Spleen (tissue), 7 donors: ENCODE measurements around the gene RAB11FIP4.

Source experiments
- CTCF ChIP-seq, 11 experiments: fragments of 200-600 bp in 7 of 11; fragments of 450-650 bp in 4 of 11; sonication (generic) in 4 of 11; IDR thresholded peaks in 8 of 11; conservative IDR thresholded peaks in 3 of 11; 1 replicate in 7 of 11; 2 replicates in 4 of 11; pipeline versions ENCODE4 v1.4.0 to v1.8.0; 2016 to 2021; ENCODE audit warnings: antibody characterized with exemption in 11 of 11, inconsistent platforms in 4 of 11, mild to moderate bottlenecking in 1 of 11
- POLR2A ChIP-seq, 3 donors: fragments of 450-650 bp; IDR thresholded peaks; one replicate each; pipeline ENCODE4 v1.5.1; 2017; ENCODE audit warnings: antibody characterized with exemption in 3 of 3, mild to moderate bottlenecking in 1 of 3
- POLR2AphosphoS5 ChIP-seq, 3 donors: sonication (generic); formaldehyde crosslinking; IDR thresholded peaks; one replicate each; pipeline ENCODE4 v1.5.1; 2017; ENCODE audit warnings: antibody characterized with exemption in 3 of 3
- donor health status: DM: no; HTN: no; CAD: no; lungs with moderate emphysema.
- donor health status: DM: no; HTN: no; CAD: no.
- donor health status: DM: no; HTN: no; CAD: no.

GRCh38 chr17:31469959-31470358 is 78.5 kb downstream of the RAB11FIP4 start:
- no peak for TF ChIP-seq POLR2A (IDR thresholded peaks at IDR 0.05)
- no peak for TF ChIP-seq CTCF (IDR thresholded peaks at IDR 0.05 in 8 of 11, conservative IDR thresholded peaks at IDR 0.05 in 3 of 11)
- TF ChIP-seq POLR2AphosphoS5 (IDR thresholded peaks at IDR 0.05): no peak
